Measurements from ENCODE around the gene NDUFS7. TPM values are rescaled to one million over a fixed set of nuclear protein-coding genes. Genes with fewer than 3 reads are reported as not detected.

NDUFS7 gene
- total RNA-seq, 1 donor from 2014 or later, result 159 TPM

Other genes with a start within 250 kb of the NDUFS7 start
- 53.8 and 76.3 TPM in 2 replicates for gene SBNO2, start 209.6 kb upstream of the NDUFS7 start, total RNA-seq
- gene STK11, start 178.1 kb upstream of the NDUFS7 start, total RNA-seq, result 61.8 and 77.7 TPM in 2 replicates
- 9.8 and 13.9 TPM in 2 replicates for gene CBARP, start 145.9 kb upstream of the NDUFS7 start, total RNA-seq
- gene ATP5F1D, start 142.2 kb upstream of the NDUFS7 start, total RNA-seq, result 79.0 and 95.6 TPM in 2 replicates
- 43.0 and 78.7 TPM in 2 replicates for gene MIDN, start 135.3 kb upstream of the NDUFS7 start, total RNA-seq
- gene CIRBP, start 114.6 kb upstream of the NDUFS7 start, total RNA-seq, result 182 and 231 TPM in 2 replicates
- 66.3 and 96.6 TPM in 2 replicates for gene FAM174C, start 108.4 kb upstream of the NDUFS7 start, total RNA-seq
- 2.6 and 4.8 TPM in 2 replicates for gene EFNA2, start 98.0 kb upstream of the NDUFS7 start, total RNA-seq
- gene GAMT, start 17.6 kb downstream of the NDUFS7 start, total RNA-seq, result 32.1 and 63.5 TPM in 2 replicates
- gene DAZAP1, start 23.7 kb downstream of the NDUFS7 start, total RNA-seq, result 61.5 and 74.9 TPM in 2 replicates
- gene RPS15, start 54.5 kb downstream of the NDUFS7 start, total RNA-seq, result 2,523 and 3,135 TPM in 2 replicates
- gene APC2, start 66.2 kb downstream of the NDUFS7 start, total RNA-seq, result 0.05 and 0.47 TPM in 2 replicates
- 36.0 and 41.9 TPM in 2 replicates for gene C19orf25, start 95.3 kb downstream of the NDUFS7 start, total RNA-seq
- 3.7 and 5.0 TPM in 2 replicates for gene PCSK4, start 106.4 kb downstream of the NDUFS7 start, total RNA-seq
- 4.3 and 4.4 TPM in 2 replicates for gene REEP6, start 107.3 kb downstream of the NDUFS7 start, total RNA-seq
- 0.73 and 0.82 TPM in 2 replicates for gene ADAMTSL5, start 129.1 kb downstream of the NDUFS7 start, total RNA-seq
- not detected in 2 replicates for gene PLK5, start 140.2 kb downstream of the NDUFS7 start, total RNA-seq
- 88.8 and 130 TPM in 2 replicates for gene MEX3D, start 184.4 kb downstream of the NDUFS7 start, total RNA-seq
- 110 and 129 TPM in 2 replicates for gene MBD3, start 209.0 kb downstream of the NDUFS7 start, total RNA-seq
- 63.1 and 97.0 TPM in 2 replicates for gene UQCR11, start 221.6 kb downstream of the NDUFS7 start, total RNA-seq